GM12878 (cell line): ENCODE measurements around the gene SOBP. TPM values are rescaled to one million over a fixed set of nuclear protein-coding genes. Genes with fewer than 3 reads are reported as not detected.

ENCODE experiments used
- ATAC-seq: fragments of 200-7000 bp; cut with Tn5 transposase; 3 replicates; pipeline ENCODE4 v1.9.1; 2020; ENCODE audit warnings: mild to moderate bottlenecking, moderate library complexity
- BruUV-seq: library from RNA; stranded (reverse); fragments of 400-500 nt; replicated peaks from 2 replicates; lab custom pipeline; 2021; lab: Mats Ljungman, UMichigan
- CTCF ChIA-PET: fragments of 300-600 bp; sonication (Branson Sonifier 250); formaldehyde crosslinking; extraction: SDS; loops from one replicate; lab custom pipeline; 2021; ENCODE audit warnings: inconsistent platforms; lab: Yijun Ruan, JAX
- POLR2A ChIA-PET: fragments of 350-600 bp; formaldehyde crosslinking; extraction: SDS; loops from one replicate; lab custom pipeline; 2021; ENCODE audit warnings: inconsistent platforms; lab: Charles Lee
- RAD21 ChIA-PET: fragments of 300-600 bp; sonication (Branson Sonifier 250); formaldehyde crosslinking; loops from one replicate; lab custom pipeline; 2023; ENCODE audit warnings: antibody characterized with exemption; ENCODE audit not compliant: unreplicated experiment; lab: Charles Lee
- SMC1A ChIA-PET: fragments of 300-600 bp; sonication (Branson Sonifier 250); formaldehyde crosslinking; loops from one replicate; lab custom pipeline; 2023; ENCODE audit not compliant: unreplicated experiment, uncharacterized antibody; lab: Charles Lee
- DNase-seq: peaks from one replicate; pipeline ENCODE4 v3.0.0-alpha.2; 2011; ENCODE audit warnings: low read depth, low spot score
- FAIRE-seq: peaks from 3 replicates; lab custom pipeline; 2011; peaks lifted over from hg19 to GRCh38; lab: Jason Lieb, UNC
- H2AFZ ChIP-seq: 2 replicates; pipeline ENCODE4 v1.6.0; 2011; ENCODE audit warnings: low read depth, low read length, control low read depth; ENCODE audit not compliant: control insufficient read depth
- H3K27ac ChIP-seq: 2 replicates; pipeline ENCODE4 v1.5.1; 2011; ENCODE audit warnings: control low read depth; ENCODE audit not compliant: control insufficient read depth, insufficient read depth
- H3K27me3 ChIP-seq, 2 experiments: replicated peaks in 1 of 2; 2 replicates each; pipeline versions ENCODE4 v1.6.0 to v1.6.1; 2011; ENCODE audit warnings: low read length in 1 of 2; ENCODE audit not compliant: control insufficient read depth in 2 of 2, insufficient read depth in 2 of 2
- H3K36me3 ChIP-seq, 2 experiments: 2 replicates each; pipeline ENCODE4 v1.5.1; 2011; ENCODE audit warnings: low read length in 1 of 2; ENCODE audit not compliant: control insufficient read depth in 2 of 2, insufficient read depth in 2 of 2
- H3K4me1 ChIP-seq: 2 replicates; pipeline ENCODE4 v1.6.1; 2011; ENCODE audit warnings: mild to moderate bottlenecking, low read length, moderate library complexity, mixed read lengths; ENCODE audit not compliant: control insufficient read depth, insufficient read depth
- H3K4me2 ChIP-seq: 2 replicates; pipeline ENCODE4 v1.6.0; 2011; ENCODE audit warnings: control low read depth; ENCODE audit not compliant: control insufficient read depth, insufficient read depth
- H3K4me3 ChIP-seq: fragments of 200-600 bp; sonication (generic); 2 replicates; pipeline ENCODE4 v1.5.1; 2016
- H3K79me2 ChIP-seq: 2 replicates; pipeline ENCODE4 v1.6.0; 2011; ENCODE audit warnings: low read length; ENCODE audit not compliant: control insufficient read depth, insufficient read depth
- H3K9ac ChIP-seq: 2 replicates; pipeline ENCODE4 v1.8.0; 2011; ENCODE audit warnings: low read length, control low read depth, mixed read lengths; ENCODE audit not compliant: control insufficient read depth, insufficient read depth
- H3K9me3 ChIP-seq: replicated peaks from 3 replicates; pipeline ENCODE4 v1.5.1; 2011; ENCODE audit warnings: mild to moderate bottlenecking, low read length; ENCODE audit not compliant: control insufficient read depth, insufficient read depth
- H4K20me1 ChIP-seq: 2 replicates; pipeline ENCODE4 v1.6.0; 2011; ENCODE audit not compliant: control insufficient read depth, insufficient read depth
- CBX3 ChIP-seq: fragments of 200-600 bp; sonication (generic); IDR thresholded peaks from 2 replicates; pipeline ENCODE4 v1.6.1; 2016; ENCODE audit warnings: low read depth, borderline replicate concordance
- ESRRA ChIP-seq: IDR thresholded peaks from 2 replicates; pipeline ENCODE4 v1.6.1; 2012; ENCODE audit warnings: mild to moderate bottlenecking, low read length, improper control_type of control experiment
- IKZF1 ChIP-seq: fragments of 450-650 bp; conservative IDR thresholded peaks from 2 replicates; pipeline ENCODE4 v1.6.1; 2017; ENCODE audit warnings: antibody characterized with exemption, mild to moderate bottlenecking
- SMC3 ChIP-seq: IDR thresholded peaks from 2 replicates; pipeline ENCODE4 v1.6.1; 2011; ENCODE audit warnings: low read length, improper control_type of control experiment, borderline replicate concordance
- SP1 ChIP-seq: IDR thresholded peaks from one replicate; pipeline ENCODE4 v1.6.1; 2011; ENCODE audit warnings: low read depth, low read length
- SPI1 ChIP-seq: IDR thresholded peaks from 2 replicates; pipeline ENCODE4 v1.6.1; 2011; ENCODE audit warnings: low read depth, mild to moderate bottlenecking, low read length, moderate library complexity, borderline replicate concordance; ENCODE audit not compliant: insufficient read depth
- STAT3 ChIP-seq: IDR thresholded peaks from 2 replicates; pipeline ENCODE4 v1.6.1; 2011; ENCODE audit warnings: low read depth, low read length, improper control_type of control experiment
- TCF12 ChIP-seq: IDR thresholded peaks from 2 replicates; pipeline ENCODE4 v1.6.1; 2011; ENCODE audit warnings: low read depth, mild to moderate bottlenecking, low read length
- TCF3 ChIP-seq: IDR thresholded peaks from 2 replicates; pipeline ENCODE4 v1.6.1; 2012; ENCODE audit warnings: low read depth, mild to moderate bottlenecking, low read length, borderline replicate concordance; ENCODE audit not compliant: insufficient read depth
- WRNIP1 ChIP-seq: IDR thresholded peaks from 2 replicates; pipeline ENCODE4 v1.6.1; 2011; ENCODE audit warnings: low read depth, low read length, improper control_type of control experiment, borderline replicate concordance
- WGBS: methylation state at CpG from one replicate; pipeline ENCODE4 v1.1.6; 2016; ENCODE audit warnings: low lambda C conversion rate; ENCODE audit not compliant: insufficient replicate concordance, insufficient coverage; ENCODE audit errors: missing lambda C conversion rate; 5-methylcytosine and 5-hydroxymethylcytosine counted together
- in situ Hi-C: fragments of 300-500 bp; cut with MboI; formaldehyde crosslinking; loops from 9 replicates; pipeline ENCODE4 v1.14.3; 2018; ENCODE audit warnings: mixed read lengths
- intact Hi-C: fragments of 100-400 bp; cut with micrococcal nuclease; formaldehyde crosslinking; loops from one replicate; pipeline ENCODE4 v1.14.2; 2022; ENCODE audit not compliant: unreplicated experiment
- polyA plus RNA-seq, 11 experiments: library from polyadenylated mRNA; depleted of rRNA in 4 of 11; unstranded in 6 of 11; stranded (reverse) in 5 of 11; fragments of >200 nt; fragmentation: Nextera tagmentation in 4 of 11; fragmentation: Illumina TruSeq in 1 of 11; extraction: Ambion mirVana in 4 of 11; extraction: Trizol in 1 of 11; gene quantifications; 1 replicate in 1 of 11; 2 replicates in 10 of 11; pipeline versions ENCODE4 v1.2.1 to v1.2.3, GENCODE V29; 2011 to 2016; ENCODE audit warnings: inconsistent platforms in 2 of 11, missing spikeins in 2 of 11, low read depth in 1 of 11
- total RNA-seq, 4 experiments: library from RNA; depleted of rRNA in 3 of 4; stranded (reverse); fragments of >200 nt in 3 of 4; fragmentation: Illumina TruSeq in 1 of 4; extraction: Trizol in 1 of 4; gene quantifications; 2 replicates each; pipeline versions ENCODE4 v1.2.1 to v1.2.3, GENCODE V29; 2013 to 2021
- TF ChIP-seq, protein P1 (sequence below): fragments of 450-650 bp; formaldehyde crosslinking; IDR thresholded peaks from 2 replicates; pipeline ENCODE4 v1.4.0; 2020; ENCODE audit warnings: mild to moderate bottlenecking, moderate library complexity

The SOBP gene
- total and polyA plus RNA-seq, 10 of the 15 experiments (the other 5 are each of a cell fraction or from before 2014, with no cell fraction given) = 0.49 to 1.9 (median 0.78) TPM

DNA sequence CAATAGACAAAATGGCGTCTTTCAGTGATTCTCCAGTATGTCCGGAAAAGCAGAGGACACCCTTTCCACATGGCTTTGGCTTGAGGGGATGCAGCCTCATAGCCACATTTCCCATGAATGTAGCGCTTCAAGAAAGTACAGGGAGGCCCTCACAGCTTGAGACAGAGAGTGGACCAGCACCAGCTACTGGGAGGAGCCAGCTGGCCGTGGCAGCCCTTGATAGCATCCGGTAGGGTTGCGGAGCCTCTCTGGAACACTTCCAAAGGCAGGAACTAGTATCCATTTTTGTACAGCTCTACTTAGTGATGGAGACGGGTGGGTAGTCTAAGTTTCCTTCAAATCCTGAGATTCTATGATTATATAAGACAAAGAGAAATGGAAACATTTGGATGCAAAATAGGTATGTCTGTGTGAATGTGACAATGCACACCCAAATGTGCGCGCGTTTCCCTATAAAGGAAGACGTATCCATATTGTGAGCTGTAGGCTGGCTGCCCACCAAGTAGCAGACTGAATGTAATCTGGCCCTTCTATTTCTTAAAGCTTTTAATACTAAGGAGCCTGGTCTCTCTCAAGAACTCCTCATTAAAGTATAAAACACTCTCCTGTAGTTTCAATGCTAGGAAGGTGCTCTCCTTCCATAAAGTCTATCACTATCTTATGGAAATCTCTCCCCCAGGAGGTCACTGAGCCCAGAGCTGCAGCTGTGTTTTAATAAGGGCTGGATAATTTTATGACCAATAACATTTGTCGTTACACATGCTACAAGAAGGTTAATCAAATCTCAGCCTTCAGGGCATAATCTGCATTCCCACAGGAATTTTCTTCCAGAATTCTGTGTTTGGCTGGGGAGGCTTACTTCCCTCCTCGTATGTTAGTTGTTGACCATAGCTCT, 74.0 kb downstream of the SOBP start (continued):
- TF ChIP-seq WRNIP1 (no peak), SP1 (no peak), STAT3 (no peak)

GRCh38 chr6:107564589-107564951, 74.7 kb downstream of the SOBP start:
- Histone ChIP-seq H3K36me3 (no peaks in the 10 kb centered on the region), H3K9me3 (no peaks in the 10 kb centered on the region), H2AFZ (no peak overlapping the region), H4K20me1 (no peaks in the 10 kb centered on the region), H3K9ac (no peak overlapping the region), H3K27me3 (peaks cover 2% of the 10 kb centered on the region in 2 experiments; a peak in 2 of 4 replicates), H3K79me2 (no peaks in the 10 kb centered on the region), H3K4me2 (no peak overlapping the region), H3K4me1 (no peaks in the 10 kb centered on the region), H3K4me3 (no peak overlapping the region), H3K27ac (no peak overlapping the region)
- ATAC-seq (no peak), FAIRE-seq (no peak), DNase-seq (no peak)
- ChIA-PET RAD21 (no interaction called here), POLR2A (no interaction called here), SMC1A (no interaction called here), CTCF (no interaction called here)
- intact Hi-C loops = no loop called here
- WGBS = 9% methylated on average over 4 of the region's 4 CpGs
- in situ Hi-C loops = no loop called here
- TF ChIP-seq TCF12 (no peak), SPI1 (no peak), IKZF1 (no peak), SMC3 (no peak), ESRRA (no peak), TCF3 (no peak), CBX3 (no peak)
- TF ChIP-seq, protein P1, sequence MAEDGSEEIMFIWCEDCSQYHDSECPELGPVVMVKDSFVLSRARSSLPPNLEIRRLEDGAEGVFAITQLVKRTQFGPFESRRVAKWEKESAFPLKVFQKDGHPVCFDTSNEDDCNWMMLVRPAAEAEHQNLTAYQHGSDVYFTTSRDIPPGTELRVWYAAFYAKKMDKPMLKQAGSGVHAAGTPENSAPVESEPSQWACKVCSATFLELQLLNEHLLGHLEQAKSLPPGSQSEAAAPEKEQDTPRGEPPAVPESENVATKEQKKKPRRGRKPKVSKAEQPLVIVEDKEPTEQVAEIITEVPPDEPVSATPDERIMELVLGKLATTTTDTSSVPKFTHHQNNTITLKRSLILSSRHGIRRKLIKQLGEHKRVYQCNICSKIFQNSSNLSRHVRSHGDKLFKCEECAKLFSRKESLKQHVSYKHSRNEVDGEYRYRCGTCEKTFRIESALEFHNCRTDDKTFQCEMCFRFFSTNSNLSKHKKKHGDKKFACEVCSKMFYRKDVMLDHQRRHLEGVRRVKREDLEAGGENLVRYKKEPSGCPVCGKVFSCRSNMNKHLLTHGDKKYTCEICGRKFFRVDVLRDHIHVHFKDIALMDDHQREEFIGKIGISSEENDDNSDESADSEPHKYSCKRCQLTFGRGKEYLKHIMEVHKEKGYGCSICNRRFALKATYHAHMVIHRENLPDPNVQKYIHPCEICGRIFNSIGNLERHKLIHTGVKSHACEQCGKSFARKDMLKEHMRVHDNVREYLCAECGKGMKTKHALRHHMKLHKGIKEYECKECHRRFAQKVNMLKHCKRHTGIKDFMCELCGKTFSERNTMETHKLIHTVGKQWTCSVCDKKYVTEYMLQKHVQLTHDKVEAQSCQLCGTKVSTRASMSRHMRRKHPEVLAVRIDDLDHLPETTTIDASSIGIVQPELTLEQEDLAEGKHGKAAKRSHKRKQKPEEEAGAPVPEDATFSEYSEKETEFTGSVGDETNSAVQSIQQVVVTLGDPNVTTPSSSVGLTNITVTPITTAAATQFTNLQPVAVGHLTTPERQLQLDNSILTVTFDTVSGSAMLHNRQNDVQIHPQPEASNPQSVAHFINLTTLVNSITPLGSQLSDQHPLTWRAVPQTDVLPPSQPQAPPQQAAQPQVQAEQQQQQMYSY (CRISPR knock-in tag) = no peak
- BruUV-seq = no TSS peak
